ENCODE measurements around the gene DPF3.
A peak's percentile ranks its signal among the peaks of the same experiment; 100 is the strongest.

DPF3 gene

DNA sequence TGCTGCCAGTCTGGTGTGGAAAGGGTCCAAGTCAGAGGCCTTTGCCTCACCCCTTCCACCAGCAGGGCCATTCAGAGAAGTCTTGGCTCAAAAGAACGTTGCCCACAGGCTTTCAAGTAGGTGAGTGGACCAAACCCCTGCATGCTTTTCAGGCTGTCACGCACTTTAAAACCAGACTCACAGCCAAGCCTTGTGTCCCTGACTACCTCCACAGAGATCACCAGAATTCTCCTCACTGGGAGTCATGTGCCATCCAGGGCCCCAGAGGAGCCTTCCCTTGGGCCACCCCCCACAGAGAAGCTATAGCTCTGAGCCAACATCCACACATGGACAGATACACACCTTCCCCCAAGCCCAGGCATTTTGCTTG, 283.1 kb downstream of the DPF3 start:
- DNase-seq, result no peak

DNA sequence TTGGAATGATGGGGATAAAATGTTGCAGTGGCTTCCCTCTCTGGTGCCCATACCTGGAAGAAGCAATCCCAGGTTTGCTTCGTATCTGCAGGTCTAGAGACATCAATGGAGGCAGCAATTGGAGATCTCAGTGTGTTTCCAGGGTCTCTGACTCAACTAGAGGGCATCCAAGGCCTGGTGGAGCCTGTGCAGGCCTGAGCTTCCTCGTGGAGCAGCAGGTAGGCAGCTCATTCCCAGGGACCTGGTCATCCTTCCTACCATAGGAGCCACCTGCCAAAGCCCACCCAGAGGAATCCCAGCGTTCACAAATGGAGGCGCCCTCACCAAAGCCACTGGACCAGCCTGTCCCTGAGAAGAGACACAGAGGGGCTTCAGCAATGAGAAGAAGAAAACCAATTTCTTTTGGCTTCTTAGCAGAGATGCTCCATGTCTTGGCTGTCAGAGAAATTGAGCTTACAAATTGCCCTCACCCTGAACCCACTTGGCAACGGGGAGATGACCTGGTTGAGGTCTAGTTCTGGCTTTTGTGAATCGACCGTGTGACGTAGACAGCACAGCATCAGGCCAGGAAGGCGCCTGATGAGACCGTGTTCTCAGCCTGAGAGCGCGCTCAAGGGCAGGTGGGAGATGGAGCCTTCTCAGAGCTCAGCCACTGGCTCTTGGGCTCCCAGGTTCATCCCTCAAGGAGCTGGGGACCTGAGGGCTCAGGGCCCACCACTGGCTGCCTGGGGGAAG, 283.6 kb downstream of the DPF3 start:
- DNase-seq, result no peak

DNA sequence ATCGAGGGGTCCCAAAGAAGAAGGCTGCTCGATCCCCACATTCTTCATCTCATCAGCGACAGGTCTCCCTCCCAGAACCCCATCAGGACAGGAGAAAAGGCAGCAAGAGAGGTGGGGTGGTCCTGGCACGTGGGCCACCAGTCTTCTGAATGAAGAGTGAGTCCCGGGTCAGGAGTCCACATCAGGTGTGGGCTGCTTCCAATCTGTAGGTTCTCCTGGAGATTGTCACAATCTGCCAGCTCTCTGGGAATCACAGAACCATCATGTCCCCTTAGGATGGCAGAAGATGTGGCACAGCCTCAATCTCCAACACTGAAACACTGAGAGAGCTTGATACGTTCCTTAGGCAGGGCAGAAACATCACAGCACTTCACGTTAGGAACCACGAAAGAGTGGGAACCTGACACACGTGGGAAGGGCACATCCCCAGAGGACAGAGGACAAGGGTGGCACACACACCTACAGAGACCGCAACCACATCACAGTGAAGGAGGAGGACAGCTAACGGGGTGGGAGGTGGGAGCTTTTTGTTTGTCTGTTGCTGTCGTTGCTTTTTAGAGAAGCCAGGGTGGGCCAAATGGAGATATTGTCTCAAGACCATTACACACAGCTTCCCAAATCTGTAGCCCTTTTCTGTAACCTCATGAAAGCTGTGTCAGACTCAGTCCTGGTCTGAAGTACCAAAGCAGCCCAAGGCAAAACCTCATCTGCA, 284.5 kb downstream of the DPF3 start:
- DNase-seq, result no peak

DNA sequence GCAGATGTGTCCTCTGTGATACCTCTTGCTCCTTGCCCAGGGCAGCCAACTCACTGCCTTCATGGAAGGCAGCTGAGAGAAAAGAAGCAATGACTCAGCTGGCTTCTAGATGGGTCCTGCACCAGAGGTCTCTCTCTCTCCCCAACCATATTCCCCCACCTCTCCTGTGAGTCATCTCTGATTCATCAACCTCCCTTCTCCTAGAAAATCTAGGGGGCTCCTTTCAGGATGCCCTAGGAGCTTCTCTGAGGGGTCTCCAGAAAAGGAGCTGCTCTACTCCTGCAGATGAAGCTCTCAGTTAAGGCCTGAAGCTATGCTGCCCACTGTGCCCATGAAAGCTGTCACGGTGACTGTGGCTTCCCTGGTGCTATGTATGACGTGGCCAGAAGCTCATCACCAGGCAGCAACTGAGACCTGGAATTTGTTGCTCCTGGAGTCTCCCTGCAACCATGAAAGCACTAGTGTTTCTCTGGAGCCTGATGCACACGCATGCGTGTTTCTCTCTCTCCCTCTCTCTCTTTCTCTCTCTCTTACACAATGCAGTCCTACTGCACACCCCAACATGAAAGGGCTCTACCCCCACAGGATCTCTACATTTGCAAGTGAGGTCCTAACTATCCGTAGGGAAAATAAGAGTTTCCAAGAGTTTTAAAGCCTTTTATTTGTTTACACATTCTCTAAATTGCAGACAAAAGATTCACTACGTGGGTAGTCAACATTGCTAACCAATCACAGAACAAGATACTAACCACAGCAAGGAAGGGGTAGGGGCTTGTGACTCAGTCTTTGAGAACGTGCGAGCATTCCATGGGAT, 285.3 kb downstream of the DPF3 start:
- no peak for DNase-seq

DNA sequence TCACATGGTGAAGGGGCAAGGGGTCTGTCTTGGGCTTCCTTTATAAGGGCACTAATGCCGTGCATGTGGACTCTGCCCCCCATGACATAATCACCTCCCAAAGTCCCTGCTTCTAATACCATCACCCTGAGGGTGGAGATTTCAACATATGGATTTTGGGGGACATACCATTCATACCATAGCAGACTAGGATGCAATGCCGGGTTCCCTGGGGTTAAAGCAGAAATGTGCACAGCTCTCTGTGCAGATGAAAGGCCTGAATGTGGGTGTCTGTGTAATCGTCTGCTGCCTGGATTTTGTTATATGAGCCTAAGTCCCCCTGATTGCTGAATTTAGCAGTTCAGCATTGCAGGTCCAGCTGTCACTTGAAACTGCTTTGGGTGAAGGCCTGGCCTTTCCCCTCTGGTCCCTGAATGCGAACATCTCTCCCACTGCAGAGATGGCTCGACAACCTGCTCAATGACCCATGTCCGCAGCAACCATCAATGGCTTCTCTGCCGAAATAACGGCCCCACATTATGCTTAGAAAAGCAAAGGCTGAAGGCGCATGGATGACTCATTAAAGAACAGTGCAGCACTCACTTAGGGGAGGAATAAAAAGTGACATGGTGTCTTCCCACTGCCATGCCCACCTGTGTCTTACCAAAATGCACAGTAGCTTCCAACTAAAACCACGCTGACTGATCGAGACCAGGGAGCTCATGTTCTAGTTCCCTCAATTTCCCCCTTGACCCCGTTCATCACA, 286.3 kb downstream of the DPF3 start:
- DNase-seq, result no peak

DNA sequence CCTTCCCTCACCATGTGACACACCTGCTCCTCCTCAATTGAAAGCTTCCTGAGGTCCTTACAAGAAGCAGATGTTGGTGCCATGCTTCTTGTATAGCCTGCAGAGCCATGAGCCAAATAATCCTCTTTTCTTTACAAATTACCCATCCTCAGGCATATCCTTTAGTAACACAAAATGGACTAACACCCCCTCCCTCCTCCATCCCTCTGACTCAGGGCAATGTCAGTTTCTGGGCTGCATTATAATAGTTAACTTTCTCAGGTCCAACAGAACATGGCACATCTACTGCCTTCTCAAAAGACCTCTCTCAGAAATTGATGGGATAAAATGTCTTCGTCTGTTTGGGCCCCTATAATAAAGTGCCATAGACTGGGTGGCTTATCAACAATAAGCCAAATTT, 287.0 kb downstream of the DPF3 start:
- DNase-seq, result no peak

DNA sequence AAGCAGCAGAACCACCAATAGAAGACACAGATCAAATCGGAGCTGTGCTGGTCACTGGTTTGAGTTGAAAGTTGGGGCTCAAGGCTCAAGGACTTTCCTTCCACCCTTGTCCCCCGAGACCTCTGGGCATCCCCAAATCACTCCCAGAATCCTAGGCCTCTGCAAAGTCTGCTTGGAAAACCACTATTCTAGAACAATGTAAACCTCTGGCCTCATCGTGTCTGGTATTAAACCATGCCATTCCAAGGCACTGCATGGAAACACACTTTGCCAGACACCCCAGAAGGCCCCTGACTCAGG, 288.0 kb downstream of the DPF3 start:
- DNase-seq, result no peak

DNA sequence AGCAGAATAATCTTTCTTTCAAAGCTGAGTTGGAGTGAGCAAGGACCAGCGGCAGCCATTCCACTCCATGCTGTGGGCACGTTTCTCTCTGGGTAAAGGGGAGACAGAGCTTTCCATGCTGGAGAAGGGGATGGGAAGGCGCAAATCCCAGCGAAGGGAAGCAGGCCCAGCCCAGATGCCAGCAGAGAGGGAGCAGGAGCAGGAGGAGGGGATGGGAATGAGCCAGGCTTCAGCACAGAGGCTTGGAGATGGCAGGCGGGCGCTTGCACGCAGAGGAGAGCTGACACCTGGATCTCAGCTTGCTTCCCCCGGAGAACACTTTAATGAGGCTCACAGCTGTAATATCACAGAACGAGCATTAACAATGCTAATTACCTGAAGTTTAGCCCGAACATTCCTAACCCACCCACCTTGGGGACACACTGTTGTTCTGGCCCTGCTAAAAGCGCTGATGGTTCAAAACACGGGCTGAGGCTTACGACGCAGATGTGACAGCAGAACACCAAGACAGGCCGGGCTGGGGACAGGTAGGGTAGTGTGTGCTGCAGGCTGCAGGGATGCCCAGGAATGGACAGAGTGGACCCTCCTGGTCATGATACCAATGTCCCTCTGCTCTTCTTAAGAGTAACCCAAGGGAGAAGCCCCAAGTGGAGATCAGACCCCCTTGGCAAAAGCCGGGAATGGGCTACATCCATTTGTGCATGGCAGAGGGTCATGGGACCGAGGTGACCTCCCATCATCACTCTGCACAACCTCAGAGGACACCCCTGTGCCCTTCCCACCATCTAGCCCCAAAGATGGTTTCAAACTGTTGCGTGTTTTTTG, 288.6 kb downstream of the DPF3 start:
- no peak for DNase-seq

DNA sequence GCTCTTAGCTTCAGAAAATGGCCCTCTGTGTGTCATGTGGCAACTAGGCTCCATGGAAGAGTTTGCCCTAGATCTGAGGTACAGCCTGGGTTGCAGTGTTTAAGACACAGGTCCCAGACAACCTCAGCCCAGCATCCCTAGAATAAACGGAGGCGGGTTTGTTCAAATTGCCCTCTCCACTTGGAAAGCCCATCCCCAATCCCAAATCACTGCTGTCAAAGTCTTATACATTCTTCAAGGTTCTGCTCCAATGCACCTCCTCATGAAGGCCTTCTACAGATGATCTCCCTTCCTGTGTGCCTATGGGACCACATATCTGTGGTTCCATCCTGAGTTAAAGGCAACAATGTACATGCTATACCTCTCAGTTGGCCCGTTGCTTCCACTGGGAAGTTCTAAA, 289.8 kb downstream of the DPF3 start:
- no peak for DNase-seq

DNA sequence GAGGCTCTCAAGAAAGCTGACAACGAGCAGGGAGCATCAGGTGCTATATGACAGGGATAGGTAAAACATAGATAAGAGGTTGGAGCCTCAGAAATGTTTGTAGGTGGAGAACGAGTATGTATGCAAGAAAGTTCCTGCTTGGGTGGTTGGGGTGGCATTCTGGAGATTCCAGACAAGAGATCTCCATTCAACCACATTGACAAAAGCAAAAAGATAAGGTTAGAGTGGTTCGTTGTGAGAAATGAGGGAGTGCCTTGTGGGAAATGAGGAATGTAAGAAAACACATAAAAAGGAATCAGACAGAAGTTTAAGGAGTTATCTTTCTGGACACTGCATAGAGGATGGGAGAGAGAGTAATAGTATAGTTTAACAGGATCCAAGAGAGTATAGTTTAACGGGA, 290.3 kb downstream of the DPF3 start:
- no peak for DNase-seq

DNA sequence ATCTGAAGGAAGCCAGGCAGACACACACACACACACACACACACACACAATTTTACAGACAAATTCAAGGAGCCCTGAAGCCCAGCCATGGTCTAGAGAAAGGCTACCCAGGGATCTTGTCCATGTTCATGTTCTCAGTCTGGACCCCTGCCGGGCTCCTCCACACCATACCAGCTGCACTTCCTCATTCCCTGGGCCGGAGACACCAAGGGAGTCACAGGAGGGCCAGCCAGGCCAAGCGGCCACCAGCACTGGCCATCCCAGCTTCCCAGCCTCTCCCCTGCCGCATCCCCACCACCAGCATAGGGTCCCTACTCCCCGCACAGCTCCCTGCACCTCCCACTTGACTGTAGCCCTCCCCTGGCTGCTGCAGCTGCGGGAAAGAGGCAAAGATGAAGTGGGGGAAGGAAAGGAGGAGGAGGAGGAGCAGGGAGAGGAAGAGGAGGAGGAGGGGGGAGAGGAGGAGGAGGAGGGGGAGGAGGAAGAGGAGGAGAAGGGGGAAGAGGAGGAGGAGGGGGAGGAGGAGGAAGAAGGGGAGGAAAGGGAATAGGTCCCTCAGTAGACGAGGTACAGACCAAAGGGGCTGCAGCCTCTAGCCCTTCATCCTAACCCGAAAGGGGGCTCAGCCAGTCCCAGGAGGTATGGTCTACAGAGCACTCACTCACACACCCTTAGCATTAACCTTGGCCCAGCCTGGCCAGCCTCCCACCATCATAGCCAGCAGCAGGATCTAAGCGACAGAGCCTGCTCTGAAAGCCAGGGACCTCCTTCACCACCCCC, 293.2 kb downstream of the DPF3 start:
- DNase-seq, result no peak

DNA sequence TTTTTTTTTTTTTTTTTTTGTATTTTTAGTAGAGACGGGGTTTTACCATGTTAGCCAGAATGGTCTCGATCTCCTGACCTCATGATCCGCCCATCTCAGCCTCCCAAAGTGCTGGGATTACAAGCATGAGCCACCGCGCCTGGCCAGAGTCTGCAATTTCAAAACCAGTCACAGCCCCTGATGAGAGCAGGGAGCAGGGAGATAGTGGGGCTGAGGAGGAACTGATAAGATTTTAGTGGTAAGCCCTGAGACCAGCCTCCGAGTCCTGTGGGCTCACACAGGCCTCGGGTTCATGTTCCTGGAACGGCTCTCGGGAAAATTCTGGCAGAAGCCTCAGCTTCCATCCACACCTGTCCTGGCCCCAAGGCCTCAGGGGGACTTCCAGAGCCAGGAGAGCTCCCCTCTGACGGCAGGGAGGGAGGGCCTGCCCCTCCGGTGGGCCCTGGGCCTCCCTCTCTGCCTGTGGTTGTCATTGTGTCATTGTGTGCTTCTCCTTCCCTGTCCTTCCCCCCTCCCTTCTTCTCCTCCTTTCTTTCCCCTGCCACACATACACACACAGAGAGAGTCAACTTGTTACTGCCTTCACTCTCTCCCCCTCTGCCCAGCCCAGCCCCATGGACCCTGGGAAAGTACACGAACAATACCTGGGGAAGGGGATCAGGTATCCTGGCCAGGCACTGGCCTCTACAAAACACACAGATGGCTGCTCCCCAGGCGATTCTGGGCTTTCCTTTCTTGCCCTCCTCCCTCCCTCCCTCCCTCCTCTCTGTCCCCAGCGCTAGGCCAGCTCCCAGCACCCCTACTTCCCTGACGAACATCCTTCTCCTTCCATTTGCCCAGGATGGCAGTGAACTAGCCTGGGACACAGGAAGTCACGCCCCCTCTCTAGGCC, 294.1 kb downstream of the DPF3 start:
- DNase-seq, result no peak

DNA sequence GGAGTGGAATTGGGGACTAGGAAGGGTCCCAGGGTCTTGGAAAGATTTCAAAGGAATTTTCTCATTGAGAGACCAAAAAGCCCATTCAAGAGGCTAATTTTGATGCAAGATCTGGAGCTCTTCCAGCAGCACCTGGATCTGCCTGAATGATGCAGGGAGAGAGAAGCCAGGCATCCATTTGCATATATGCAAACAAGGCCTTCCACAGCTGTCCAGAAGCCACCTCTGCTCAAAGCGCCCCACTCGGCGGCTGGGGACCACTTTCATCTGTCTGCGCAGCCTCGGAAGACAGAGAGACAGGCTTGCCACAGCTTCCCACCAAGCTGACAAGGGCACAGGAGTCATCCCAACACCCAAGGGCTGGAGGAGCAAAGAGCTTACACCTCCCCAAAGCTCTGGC, 295.6 kb downstream of the DPF3 start:
- DNase-seq, result no peak

DNA sequence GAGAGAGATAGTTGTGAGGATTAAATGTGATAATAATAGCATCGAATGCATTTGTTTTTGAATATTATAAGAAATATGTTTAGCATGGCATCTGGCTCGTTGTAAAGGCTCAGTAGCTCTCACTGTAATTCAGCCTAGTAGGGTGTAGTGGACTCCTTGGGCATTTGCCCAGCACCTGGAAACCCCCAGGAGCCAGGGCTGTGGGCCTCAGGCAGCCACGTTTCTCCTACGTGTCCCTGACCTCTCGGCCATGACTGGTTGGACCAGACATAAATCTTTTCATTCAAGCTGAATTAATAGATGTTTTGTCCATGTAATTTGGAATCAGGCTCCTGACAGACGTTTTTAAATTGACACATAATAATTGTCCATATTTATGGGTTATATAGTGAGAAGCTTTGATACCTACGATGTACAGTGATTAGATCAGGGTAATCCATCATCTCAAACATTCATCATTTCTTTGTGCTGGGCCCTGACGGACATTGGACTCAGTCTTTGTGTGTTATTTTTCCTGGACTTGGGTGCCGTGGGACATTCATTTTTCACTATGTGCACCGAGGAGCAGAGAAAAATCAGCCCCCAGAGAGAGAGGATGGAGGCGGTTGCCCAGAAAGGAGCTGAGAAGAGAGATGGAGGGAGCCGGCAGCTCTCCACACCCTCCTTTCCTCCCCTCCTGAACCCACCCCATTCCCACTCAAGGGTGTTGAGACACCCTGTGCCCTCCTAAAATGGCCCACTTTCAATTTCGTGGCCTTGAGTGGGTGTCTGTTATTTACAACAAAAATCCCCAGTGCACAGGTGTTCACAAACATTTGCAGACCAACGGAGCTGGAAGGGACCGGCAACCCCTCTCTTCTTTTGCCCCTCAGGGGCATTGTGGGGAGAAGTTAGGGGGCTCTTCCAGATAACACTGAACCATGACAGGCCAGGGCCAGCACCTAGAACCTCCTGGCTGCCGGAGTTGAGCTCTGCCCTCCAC, 296.4 kb downstream of the DPF3 start:
- no peak for DNase-seq

DNA sequence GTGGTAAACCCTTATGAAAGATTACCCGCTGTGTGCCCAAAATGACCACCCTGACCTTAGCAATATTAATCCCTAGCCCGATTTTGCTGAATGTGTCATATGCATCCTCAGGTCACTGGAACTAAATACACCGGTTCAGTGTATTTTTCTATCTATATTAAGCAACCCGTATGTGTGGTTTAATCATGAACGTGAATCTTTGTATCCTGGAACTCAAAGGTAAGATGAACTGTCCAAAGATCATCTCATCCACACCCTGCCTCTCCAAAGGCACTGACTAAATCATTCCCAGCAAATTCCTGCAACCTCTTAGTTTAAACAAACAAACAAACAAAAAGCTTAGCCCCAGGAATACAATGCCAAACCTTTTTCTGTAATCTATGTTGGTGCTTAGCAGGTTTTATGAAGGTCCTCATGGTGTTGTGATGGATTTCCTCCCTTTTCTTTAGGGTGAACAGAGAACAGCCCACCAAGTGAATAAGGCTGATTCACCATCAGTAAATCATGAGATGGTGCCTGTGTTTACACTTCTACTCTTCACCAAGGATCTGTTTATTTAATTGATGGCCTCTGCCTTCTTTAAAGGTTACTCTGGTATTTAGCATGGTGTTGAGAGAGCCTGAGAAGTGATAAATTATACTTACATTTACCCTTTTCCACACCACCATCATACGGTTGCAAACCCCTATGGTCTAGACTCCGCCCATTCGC, 298.6 kb downstream of the DPF3 start:
- no peak for DNase-seq

DNA sequence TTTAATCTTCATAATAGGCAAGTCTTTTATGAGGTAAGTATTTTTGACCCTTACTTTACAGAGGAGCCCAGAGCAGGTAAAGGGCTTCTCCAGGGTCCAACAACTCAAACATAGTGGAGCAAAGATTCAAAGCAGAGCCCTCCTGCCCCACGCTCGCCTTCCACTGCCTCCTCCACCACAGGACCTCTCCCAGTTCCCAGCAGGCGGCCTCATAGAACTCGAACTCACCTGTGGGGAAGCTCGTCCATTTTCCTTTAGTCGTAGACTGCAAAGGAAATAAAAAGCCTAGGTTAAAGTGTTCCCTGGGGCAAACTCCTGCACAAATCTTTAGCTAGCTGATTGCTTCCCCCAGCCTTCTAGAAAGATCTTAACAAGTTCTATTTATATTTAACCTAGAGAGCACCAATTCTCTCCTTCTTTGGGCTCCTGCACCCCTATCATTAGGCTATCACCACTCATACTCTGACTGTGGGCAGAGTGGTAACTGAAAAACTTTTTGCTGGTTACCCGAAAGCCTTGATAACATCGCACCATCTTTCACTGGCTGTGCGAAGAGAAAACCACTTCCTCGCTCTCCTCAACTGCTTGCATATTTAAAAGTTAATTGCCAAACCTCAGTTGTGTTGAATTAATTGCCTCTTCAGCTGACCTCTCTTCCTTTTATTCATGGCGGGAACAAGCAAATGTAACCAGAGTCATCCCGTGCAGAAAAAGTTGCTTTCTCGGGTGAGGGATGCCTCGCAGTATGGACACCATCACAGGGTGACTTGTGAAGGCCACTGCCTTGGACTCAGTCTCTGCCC, 299.6 kb downstream of the DPF3 start:
- peak; percentile 26 for DNase-seq

DNA sequence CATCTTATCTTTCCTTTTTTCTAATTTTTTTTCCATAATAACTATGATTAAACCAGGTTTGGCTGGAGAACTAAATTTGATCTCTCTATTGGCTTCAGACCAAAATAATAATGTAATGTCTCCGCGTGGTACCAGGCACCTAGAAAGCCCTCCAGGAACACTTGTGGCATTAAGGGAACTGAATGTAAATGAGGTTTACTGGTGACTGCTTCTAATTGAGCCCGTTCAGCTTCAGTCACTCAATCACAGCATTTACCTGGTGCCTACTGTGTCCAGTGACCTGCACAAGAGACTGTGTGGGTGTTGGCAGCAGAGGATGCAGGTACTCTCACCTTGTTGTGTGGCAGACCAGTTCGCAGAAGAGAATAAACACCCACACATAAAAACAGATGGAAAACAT, 302.5 kb downstream of the DPF3 start:
- DNase-seq, result no peak

DNA sequence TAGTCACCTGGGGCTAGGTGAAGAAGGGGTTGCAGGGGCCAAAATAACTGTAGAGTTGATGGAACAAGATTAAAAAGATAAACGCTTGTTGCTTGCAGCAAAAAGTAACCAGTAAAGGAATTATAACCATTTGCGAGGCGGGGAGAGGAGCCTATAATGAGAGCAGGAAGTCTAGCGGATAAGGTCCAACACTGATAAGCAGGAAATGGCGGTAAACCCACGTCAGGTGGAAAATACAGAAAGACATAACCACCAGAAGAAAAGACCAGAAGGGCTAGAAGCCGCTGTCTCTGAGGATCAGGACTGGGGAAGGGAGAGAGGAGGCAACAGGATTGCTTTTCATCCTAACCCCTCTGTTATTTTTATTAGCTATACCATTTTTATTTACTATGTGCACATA, 303.3 kb downstream of the DPF3 start:
- no peak for DNase-seq

All from CD4-positive, alpha-beta T cell treated with Interferon gamma for 1 hour (primary cell).